RWPE1 (cell line): ENCODE measurements around the gene RIT1.

Source experiments
- CTCF ChIA-PET: fragments of 350-600 bp; sonication (Branson Sonifier 250); formaldehyde crosslinking; extraction: SDS; loops from one replicate; lab custom pipeline; 2021; lab: Yijun Ruan, JAX
- POLR2A ChIA-PET: fragments of 400-600 bp; formaldehyde crosslinking; extraction: SDS; loops from one replicate; lab custom pipeline; 2020; ENCODE audit warnings: antibody characterized with exemption; ENCODE audit not compliant: low non-redundant PET; lab: Yijun Ruan, JAX
- DNase-seq: peaks from one replicate; pipeline ENCODE4 v3.0.0; 2012; ENCODE audit warnings: low spot score
- H3K27ac ChIP-seq: fragments of 450-650 bp; 2 replicates; pipeline ENCODE4 v1.5.1; 2017
- TF ChIP-seq, protein P1 (sequence below): fragments of 450-650 bp; conservative IDR thresholded peaks from 2 replicates; pipeline ENCODE4 v1.5.1; 2017; ENCODE audit warnings: low read depth, mild to moderate bottlenecking

RIT1 gene

GRCh38 chr1:155911156-155912055 is at the start of gene RIT1:
TSS of gene RIT1 (minus strand) at chr1:155911349. CDS start at chr1:155910761, 588 bp downstream.
- peak; percentile 82 for DNase-seq
- ChIA-PET POLR2A (no interaction called here), CTCF (interaction anchor here (0.5 to 0.6 kb wide), 2 partner anchors 16 to 27 kb away, joined by 3 to 4 read pairs; no protein-coding TSS in a partner anchor)
- TF ChIP-seq, protein P1, sequence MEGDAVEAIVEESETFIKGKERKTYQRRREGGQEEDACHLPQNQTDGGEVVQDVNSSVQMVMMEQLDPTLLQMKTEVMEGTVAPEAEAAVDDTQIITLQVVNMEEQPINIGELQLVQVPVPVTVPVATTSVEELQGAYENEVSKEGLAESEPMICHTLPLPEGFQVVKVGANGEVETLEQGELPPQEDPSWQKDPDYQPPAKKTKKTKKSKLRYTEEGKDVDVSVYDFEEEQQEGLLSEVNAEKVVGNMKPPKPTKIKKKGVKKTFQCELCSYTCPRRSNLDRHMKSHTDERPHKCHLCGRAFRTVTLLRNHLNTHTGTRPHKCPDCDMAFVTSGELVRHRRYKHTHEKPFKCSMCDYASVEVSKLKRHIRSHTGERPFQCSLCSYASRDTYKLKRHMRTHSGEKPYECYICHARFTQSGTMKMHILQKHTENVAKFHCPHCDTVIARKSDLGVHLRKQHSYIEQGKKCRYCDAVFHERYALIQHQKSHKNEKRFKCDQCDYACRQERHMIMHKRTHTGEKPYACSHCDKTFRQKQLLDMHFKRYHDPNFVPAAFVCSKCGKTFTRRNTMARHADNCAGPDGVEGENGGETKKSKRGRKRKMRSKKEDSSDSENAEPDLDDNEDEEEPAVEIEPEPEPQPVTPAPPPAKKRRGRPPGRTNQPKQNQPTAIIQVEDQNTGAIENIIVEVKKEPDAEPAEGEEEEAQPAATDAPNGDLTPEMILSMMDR: no peak
- peak within 1 kb of the TSS; percentile 90 for H3K27ac ChIP-seq

DNA sequence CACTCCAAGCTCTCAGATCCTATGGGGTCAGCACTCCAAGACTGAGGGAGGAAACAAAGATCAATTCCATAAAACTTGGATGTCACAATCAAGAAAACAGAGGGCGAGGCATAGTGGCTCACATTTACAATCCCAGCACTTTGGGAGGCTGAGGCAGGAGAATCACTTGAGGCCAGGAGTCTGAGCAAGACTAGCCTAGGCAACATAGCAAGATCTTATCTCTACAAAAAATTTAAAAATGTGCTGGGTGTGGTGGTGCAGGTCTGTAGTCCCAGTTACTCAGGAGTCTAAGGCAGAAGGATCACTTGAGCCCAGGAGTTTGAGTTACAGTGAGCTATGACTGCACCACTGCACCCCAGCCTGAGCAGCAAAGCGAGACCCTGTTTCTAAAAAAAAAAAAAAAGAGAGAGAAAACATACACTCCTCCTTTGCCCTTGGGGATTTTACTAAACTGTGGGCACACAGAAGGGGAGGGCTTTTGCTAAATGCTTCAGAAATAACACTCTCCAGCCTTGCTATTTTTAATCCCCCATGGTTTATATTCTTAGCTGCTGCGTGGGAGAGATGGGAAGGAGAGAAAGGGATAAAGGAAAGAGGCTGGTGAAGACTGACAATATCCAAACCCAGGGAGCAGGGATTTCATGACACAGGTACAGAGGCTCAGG is 49.1 kb upstream of the RIT1 start:
- peak overlapping the region; percentile 90 for H3K27ac ChIP-seq
- ChIA-PET CTCF (interaction anchor here (0.7 to 0.9 kb wide), 2 partner anchors 136 to 174 kb away, joined by 3 read pairs; no protein-coding TSS in a partner anchor), POLR2A (interaction anchor here (0.6 kb wide), 1 partner anchor 291 kb away, joined by 3 read pairs; no protein-coding TSS in a partner anchor)

DNA sequence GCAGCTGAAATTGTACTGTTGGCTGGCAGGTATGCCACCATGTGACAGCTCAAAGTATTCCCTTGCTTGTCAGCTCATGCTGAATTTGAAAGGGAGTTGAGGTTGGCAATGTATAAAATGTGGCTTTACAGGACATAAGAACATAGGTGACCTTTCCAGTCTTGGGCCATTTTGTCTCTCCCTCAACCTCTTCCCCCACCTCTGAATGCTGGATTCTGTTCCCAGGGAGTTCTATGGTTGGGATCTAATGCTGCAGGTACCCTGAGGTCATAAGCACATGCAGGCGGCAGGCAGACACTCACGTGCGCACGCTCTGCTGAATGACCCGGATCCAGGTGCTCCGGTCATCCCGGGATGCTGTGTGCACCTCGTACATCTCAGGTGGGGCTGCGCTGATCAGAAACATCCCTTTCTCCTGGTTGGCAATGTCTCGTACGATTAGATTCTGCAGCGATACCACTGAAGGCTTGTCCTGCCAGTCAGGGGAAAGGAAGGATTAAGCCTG is 46.3 kb upstream of the RIT1 start:
- no peak for DNase-seq
- no peak overlapping the region for H3K27ac ChIP-seq
- CTCF ChIA-PET: no interaction called here
- POLR2A ChIA-PET: no interaction called here
- TF ChIP-seq, protein P1: no peak

More for the DNA sequence above, 49.1 kb upstream of the RIT1 start:
- TF ChIP-seq, protein P1: no peak
- no peak for DNase-seq

- TF ChIP-seq, protein P1: no peak
- H3K27ac ChIP-seq: no peak overlapping the region
- ChIA-PET POLR2A (no interaction called here), CTCF (interaction anchor here (1.1 kb wide), 1 partner anchor 12 kb away, joined by 6 read pairs; no protein-coding TSS in a partner anchor)
- no peak for DNase-seq
Measured at GRCh38 chr1:155954645-155955044, 43.5 kb upstream of the RIT1 start.

GRCh38 chr1:155952505-155952890 is 41.3 kb upstream of the RIT1 start:
- POLR2A ChIA-PET: no interaction called here

More at GRCh38 chr1:155952505-155952890, 41.3 kb upstream of the RIT1 start:
- CTCF ChIA-PET: no interaction called here
- H3K27ac ChIP-seq: peak overlapping the region; percentile 36; the same call in 1 of the 2 replicates
- TF ChIP-seq, protein P1: no peak
- no peak for DNase-seq
